ENCODE results near the gene TEX19.
"Not testable (repeated sequence)": the region's sequence is repeated elsewhere in the genome, so short reads cannot be mapped to it uniquely, and the experiment has no call there.

The TEX19 gene

DNA sequence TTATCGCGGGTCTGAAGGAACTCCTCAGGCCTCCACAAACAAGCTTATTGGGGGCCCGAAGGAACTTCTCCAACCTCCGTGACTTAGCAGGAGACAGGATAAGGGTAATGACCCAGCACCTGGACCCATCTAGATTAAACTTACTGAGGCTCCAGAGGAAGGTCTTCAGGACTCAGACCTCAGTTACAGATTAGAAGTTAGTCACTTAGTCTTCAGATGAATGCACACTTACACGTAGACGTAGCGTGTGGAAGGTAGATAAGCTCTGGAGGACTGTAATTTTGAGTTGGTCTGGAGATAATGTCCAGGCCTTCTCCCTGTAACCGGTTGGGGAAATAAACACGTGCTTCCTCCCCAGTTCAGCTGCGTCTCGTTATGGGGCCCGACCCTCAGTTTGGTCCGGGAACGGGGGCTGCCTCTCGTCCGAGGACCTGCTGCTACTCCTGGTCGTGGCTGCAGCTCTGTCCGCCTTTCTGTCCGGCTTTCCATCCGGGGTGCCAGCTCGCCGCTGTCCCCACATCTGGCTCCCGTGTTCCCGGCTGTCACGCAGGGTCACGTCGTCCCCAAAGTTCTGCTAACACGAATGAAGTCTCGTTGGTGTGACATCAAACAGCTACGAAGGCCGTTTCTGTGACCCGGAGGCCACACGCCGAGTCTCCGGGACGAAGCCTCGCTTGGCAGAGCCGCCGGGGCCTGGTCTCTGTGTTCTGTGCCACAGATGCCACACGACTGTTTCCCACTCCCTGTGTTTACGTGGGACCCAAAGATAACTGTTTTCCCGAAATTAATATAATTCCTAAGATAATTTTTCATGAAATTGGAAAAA, 13.7 kb upstream of the TEX19 start:
- no peaks in the 10 kb centered on the region for H3K4me1 ChIP-seq (ENCODE audit: insufficient read depth, low read length)
- no peaks in the 10 kb centered on the region for H3K36me3 ChIP-seq (ENCODE audit: insufficient read depth, low read length)
- H3K27me3 ChIP-seq (ENCODE audit: control insufficient read depth in 1 of 2, insufficient read depth in 2 of 2, low read length in 2 of 2), result no peaks in the 10 kb centered on the region
- no peaks in the 10 kb centered on the region for H3K9me3 ChIP-seq (ENCODE audit: low read length)
- H3K9ac ChIP-seq (ENCODE audit: low read length), result no peak overlapping the region
- H3K27ac ChIP-seq (ENCODE audit: low read depth, low read length), result no peak overlapping the region
- no peak overlapping the region for H3K4me3 ChIP-seq (ENCODE audit: low read depth in 1 of 2, low read length in 2 of 2)

DNA sequence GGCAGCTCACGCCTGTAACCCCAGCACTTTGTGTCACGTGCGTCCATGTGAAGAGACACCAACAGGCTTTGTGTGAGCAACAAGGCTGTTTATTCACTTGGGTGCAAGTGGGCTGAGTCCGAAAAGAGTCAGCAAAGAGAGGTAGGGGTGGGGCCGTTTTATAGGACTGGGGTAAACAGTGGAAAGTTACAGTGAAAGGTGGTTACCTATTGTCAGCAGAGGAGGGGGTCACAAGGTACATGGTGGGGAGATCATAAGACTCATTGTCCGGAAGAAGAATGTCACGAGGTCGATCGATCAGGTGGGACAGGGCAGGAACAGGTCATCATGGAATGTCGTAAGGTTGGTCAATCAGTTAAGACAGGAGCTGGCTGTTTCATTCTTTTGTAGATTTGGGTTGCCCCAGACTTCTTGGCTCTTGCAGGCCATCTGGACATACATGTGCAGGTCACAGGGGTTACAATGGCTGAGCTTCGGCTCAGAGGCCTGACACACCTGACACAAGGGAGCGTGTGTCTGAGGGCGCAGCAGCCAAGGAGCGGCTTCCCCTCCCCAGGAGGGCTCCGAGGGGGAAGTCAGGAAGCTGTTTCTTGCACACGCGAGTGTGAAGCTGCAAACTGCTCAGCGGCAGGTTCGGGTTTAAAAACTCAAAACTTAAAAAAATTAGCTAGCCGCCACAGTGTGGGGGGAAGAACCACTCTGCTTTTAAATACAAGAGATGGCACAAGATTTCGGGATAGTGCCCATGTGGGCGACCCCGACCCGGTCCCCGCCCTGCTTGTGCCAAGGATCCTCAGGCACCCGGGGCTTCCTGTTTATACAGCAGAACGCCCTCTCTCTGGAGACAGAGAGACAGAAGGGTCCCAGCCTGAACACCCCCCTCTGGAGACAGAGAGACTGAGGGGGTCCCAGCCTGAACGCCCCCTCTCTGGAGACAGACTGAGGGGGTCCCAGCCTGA, 12.4 kb upstream of the TEX19 start:
- no peak overlapping the region for H3K27ac ChIP-seq (ENCODE audit: low read depth, low read length)
- no peaks in the 10 kb centered on the region for H3K27me3 ChIP-seq (ENCODE audit: control insufficient read depth in 1 of 2, insufficient read depth in 2 of 2, low read length in 2 of 2)
- H3K9me3 ChIP-seq (ENCODE audit: low read length), result no peaks in the 10 kb centered on the region
- no peak overlapping the region for H3K4me3 ChIP-seq (ENCODE audit: low read depth in 1 of 2, low read length in 2 of 2)
- H3K4me1 ChIP-seq (ENCODE audit: insufficient read depth, low read length), result peaks cover under 1% of the 10 kb centered on the region
- H3K36me3 ChIP-seq (ENCODE audit: insufficient read depth, low read length), result no peaks in the 10 kb centered on the region
- no peak overlapping the region for H3K9ac ChIP-seq (ENCODE audit: low read length)

DNA sequence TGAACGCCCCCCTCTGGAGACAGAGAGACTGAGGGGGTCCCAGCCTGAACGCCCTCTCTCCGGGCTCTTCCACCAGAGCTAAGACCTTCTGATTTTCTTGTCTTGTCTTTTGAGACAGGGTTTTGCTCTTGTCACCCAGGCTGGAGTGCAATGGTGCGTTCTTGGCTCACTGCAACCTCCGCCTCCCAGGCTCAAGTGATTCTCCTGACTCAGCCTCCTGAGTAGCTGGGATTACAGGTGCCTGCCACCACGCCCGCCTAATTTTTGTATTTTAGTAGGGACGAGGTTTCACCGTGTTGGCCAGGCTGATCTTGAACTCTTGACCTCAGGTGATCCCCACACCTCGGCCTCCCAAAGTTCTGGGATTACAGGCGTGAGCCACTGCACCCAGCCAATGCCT, 11.1 kb upstream of the TEX19 start:
- H3K4me1 ChIP-seq (ENCODE audit: insufficient read depth, low read length); H3K4me3 ChIP-seq (ENCODE audit: low read depth in 1 of 2, low read length in 2 of 2); H3K27me3 ChIP-seq (ENCODE audit: control insufficient read depth in 1 of 2, insufficient read depth in 2 of 2, low read length in 2 of 2); H3K27ac ChIP-seq (ENCODE audit: low read depth, low read length); H3K9ac ChIP-seq (ENCODE audit: low read length); H3K9me3 ChIP-seq (ENCODE audit: low read length); H3K36me3 ChIP-seq (ENCODE audit: insufficient read depth, low read length): not testable (repeated sequence)

DNA sequence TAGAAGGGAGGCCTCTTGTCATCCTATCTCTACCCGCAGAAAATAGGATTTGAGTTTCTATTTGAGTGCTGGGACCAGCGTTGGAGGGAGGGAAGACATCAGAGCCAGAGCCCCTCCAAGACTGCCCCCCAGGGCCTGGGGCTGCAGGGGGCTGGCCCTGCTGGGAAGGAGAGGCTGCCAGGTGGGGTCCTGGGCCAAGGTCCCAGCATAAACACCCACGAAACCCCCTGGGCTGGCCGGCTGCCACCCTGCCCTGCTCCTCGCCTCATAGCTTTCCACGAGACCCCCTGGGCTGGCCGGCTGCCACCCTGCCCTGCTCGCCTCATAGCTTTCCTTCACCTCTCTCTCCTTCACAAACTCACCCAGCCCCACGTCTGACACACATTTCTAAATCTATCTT, 10.6 kb upstream of the TEX19 start:
- Histone ChIP-seq H3K4me3 (ENCODE audit: low read depth in 1 of 2, low read length in 2 of 2) (no peak overlapping the region), H3K9me3 (ENCODE audit: low read length) (no peaks in the 10 kb centered on the region), H3K27ac (ENCODE audit: low read depth, low read length) (no peak overlapping the region), H3K36me3 (ENCODE audit: insufficient read depth, low read length) (no peaks in the 10 kb centered on the region), H3K9ac (ENCODE audit: low read length) (no peak overlapping the region), H3K27me3 (ENCODE audit: control insufficient read depth in 1 of 2, insufficient read depth in 2 of 2, low read length in 2 of 2) (peaks cover 0 to 7% of the 10 kb centered on the region in 2 donors), H3K4me1 (ENCODE audit: insufficient read depth, low read length) (peaks cover 6% of the 10 kb centered on the region)

DNA sequence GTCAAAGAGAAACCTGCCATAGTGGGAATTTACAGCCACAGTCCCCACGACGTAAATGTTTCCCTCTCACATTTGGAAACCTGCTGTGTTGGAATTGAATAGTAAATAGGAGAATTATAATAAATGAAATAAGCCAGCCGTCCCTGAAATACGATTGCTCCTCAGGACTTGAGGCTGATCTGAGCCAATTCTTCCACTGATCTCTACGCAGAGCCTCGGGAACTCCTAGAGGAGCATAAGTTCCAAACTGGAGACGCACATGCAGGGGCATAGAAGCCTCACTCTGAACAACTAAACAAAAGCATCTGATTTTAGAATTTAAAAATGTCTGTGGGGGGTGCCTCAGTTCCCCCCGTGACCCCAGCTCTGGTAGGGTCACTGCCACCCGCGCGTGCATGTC, 10.2 kb upstream of the TEX19 start:
- Histone ChIP-seq H3K27ac (ENCODE audit: low read depth, low read length) (no peak overlapping the region), H3K27me3 (ENCODE audit: control insufficient read depth in 1 of 2, insufficient read depth in 2 of 2, low read length in 2 of 2) (peaks cover 0 to 10% of the 10 kb centered on the region in 2 donors), H3K36me3 (ENCODE audit: insufficient read depth, low read length) (no peaks in the 10 kb centered on the region), H3K9ac (ENCODE audit: low read length) (no peak overlapping the region), H3K4me1 (ENCODE audit: insufficient read depth, low read length) (peaks cover 6% of the 10 kb centered on the region), H3K4me3 (ENCODE audit: low read depth in 1 of 2, low read length in 2 of 2) (no peak overlapping the region), H3K9me3 (ENCODE audit: low read length) (no peaks in the 10 kb centered on the region)

DNA sequence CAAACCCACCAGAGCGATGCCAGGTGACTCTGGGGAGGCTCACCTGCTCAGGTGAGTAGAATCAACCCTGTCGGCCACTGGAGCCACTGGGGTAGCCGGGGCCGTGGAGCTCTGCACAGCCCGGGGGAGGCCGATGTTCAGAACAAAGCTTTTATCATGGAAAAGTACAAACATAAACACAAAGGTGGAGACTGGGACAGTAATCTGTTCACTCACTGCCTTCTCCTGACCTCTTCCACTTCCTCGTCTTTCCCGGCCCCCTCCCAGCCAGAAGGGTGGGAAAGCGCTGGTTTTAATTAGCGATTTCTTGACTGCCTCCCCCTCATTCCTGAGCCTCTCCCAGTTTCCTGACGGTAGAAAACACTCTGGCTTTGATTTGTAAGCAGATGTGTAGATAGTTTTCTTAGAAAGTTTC, 9.8 kb upstream of the TEX19 start:
- no peak overlapping the region for H3K9ac ChIP-seq (ENCODE audit: low read length)
- H3K27ac ChIP-seq (ENCODE audit: low read depth, low read length), result no peak overlapping the region
- H3K4me1 ChIP-seq (ENCODE audit: insufficient read depth, low read length), result peaks cover 6% of the 10 kb centered on the region
- H3K27me3 ChIP-seq (ENCODE audit: control insufficient read depth in 1 of 2, insufficient read depth in 2 of 2, low read length in 2 of 2), result peaks cover 0 to 10% of the 10 kb centered on the region in 2 donors
- H3K4me3 ChIP-seq (ENCODE audit: low read depth in 1 of 2, low read length in 2 of 2), result no peak overlapping the region
- H3K36me3 ChIP-seq (ENCODE audit: insufficient read depth, low read length), result no peaks in the 10 kb centered on the region
- no peaks in the 10 kb centered on the region for H3K9me3 ChIP-seq (ENCODE audit: low read length)

DNA sequence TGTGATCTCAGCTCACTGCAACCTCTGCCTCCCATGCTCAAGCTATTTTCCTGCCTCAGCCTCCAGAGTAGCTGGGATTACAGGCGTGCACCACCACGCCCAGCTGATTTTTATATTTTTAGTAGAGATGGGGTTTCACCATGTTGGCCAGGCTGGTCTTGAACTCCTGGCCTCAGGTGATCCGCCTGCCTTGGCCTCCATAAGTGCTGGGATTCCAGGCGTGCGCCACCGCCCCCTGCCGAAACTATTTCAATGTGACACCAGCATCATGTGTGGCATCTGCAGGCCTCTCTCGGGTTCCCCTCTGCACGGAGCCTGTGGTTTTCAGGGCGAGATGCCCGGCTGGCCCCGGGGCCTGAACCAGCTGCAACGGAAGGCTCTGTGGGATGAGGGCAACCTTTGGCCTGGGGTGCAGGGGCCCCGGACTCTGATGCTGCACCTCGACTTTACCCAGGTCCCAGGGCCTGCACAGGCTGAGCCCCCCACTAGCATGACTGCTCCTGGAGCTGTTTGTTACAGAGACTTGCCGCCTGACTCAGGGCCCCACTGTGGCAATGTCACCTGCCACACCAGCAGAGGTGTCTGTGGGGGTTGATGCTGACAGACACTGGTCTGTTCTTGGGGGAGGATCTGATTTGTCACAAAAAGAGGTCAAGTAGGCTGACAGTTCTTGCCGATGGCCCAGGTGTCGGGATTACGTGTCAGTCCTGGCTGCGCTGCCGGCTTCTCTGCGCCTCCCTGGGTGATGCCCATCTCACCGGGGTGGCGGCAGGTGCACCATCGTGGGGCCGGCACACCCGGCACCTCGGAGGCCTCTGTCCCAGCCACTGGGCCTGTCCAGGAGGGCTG, 8.6 kb upstream of the TEX19 start:
- Histone ChIP-seq H3K27ac (ENCODE audit: low read depth, low read length) (no peak overlapping the region), H3K27me3 (ENCODE audit: control insufficient read depth in 1 of 2, insufficient read depth in 2 of 2, low read length in 2 of 2) (peaks cover 0 to 10% of the 10 kb centered on the region in 2 donors), H3K4me1 (ENCODE audit: insufficient read depth, low read length) (peaks cover 6% of the 10 kb centered on the region), H3K9me3 (ENCODE audit: low read length) (no peaks in the 10 kb centered on the region), H3K9ac (ENCODE audit: low read length) (no peak overlapping the region), H3K4me3 (ENCODE audit: low read depth in 1 of 2, low read length in 2 of 2) (no peak overlapping the region), H3K36me3 (ENCODE audit: insufficient read depth, low read length) (no peaks in the 10 kb centered on the region)

DNA sequence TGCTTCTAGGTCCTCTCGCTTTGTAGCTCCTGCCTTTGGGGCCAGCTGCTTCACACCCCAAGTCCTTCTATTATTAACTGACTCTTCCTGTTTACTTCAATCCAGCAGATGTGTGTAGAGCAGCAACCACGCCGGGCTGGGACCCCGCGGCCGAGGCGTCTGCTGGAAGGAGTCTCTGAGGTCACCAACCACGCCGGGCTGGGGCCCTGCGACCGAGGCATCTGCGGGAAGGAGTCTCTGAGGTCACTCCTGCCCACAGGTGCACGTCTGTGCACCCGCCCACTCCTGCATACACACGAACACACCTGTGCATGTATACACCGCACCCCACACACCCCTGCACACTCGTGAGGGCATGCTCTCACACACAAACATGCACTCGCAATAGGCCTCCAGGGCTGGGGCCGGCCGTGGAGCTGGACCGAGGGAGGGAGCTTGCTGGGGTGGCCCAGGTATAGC, 7.8 kb upstream of the TEX19 start:
- Histone ChIP-seq H3K36me3 (ENCODE audit: insufficient read depth, low read length) (no peaks in the 10 kb centered on the region), H3K9ac (ENCODE audit: low read length) (no peak overlapping the region), H3K27me3 (ENCODE audit: control insufficient read depth in 1 of 2, insufficient read depth in 2 of 2, low read length in 2 of 2) (peaks cover 0 to 12% of the 10 kb centered on the region in 2 donors), H3K27ac (ENCODE audit: low read depth, low read length) (no peak overlapping the region), H3K9me3 (ENCODE audit: low read length) (no peaks in the 10 kb centered on the region), H3K4me1 (ENCODE audit: insufficient read depth, low read length) (peaks cover 12% of the 10 kb centered on the region), H3K4me3 (ENCODE audit: low read depth in 1 of 2, low read length in 2 of 2) (no peak overlapping the region)

DNA sequence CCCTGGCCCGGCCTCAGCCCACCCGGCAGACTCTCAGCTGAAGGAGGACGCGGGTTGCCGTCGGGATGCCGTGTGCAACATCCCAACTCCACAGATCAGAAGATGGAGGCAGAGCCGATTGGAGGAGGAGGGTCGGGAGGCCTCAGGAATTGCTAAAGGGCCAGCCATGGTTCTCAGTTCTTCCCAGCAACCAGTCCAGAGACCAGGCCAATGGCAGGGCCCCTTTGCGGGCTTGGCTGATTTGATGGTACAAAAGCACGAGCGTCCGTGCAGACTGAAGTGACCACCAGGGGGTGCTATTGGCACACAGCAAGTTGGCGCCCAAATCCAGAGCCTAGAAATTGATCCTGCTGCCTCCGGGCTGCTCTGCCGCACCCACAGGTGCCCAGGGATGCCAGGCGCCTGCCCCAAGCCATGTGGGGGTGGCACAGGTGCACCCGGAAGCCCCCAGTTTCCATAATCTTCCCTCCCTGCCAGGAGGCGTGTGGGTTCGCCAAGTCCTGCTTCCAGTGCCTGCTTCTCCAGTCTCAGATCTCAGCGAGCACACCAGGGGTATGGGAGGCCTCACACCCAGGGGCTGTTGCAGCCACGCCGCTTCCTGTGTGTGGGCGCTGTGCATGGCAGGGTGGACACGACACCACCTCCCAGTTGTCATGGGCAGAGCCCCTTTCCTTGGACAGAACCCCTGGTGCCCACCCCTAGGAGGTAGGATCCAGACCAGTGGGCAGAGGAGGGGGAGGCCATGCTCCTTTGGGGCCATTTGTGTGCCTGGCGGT, 7.1 kb upstream of the TEX19 start:
- peaks cover 0 to 18% of the 10 kb centered on the region in 2 donors for H3K27me3 ChIP-seq (ENCODE audit: control insufficient read depth in 1 of 2, insufficient read depth in 2 of 2, low read length in 2 of 2)
- no peaks in the 10 kb centered on the region for H3K9me3 ChIP-seq (ENCODE audit: low read length)
- H3K4me1 ChIP-seq (ENCODE audit: insufficient read depth, low read length), result peaks cover 12% of the 10 kb centered on the region
- no peak overlapping the region for H3K4me3 ChIP-seq (ENCODE audit: low read depth in 1 of 2, low read length in 2 of 2)
- H3K27ac ChIP-seq (ENCODE audit: low read depth, low read length), result no peak overlapping the region
- H3K36me3 ChIP-seq (ENCODE audit: insufficient read depth, low read length), result no peaks in the 10 kb centered on the region
- no peak overlapping the region for H3K9ac ChIP-seq (ENCODE audit: low read length)

DNA sequence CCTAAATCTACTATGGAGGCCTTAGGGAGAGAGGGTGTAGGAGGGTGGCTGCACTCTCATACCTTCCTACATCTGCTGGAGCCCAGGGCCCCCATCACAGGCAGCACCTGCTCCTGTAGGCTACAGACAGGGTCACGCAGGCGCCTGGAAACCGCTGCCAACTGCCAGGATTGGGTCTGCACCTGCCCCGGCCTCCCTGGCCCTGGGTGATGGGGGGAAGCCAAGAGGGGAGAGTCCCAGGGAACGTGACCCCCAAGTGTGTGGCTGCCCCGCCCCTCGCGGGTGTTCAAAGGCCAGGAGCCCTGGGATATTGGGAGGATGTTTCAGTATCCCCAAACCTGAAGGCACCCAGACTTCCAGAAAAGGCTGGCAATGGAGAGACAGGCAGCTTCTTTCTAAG, 5.6 kb upstream of the TEX19 start:
- Histone ChIP-seq H3K4me3 (ENCODE audit: low read depth in 1 of 2, low read length in 2 of 2) (no peak overlapping the region), H3K4me1 (ENCODE audit: insufficient read depth, low read length) (peaks cover 12% of the 10 kb centered on the region), H3K27ac (ENCODE audit: low read depth, low read length) (no peak overlapping the region), H3K9ac (ENCODE audit: low read length) (no peak overlapping the region), H3K36me3 (ENCODE audit: insufficient read depth, low read length) (no peaks in the 10 kb centered on the region), H3K9me3 (ENCODE audit: low read length) (no peaks in the 10 kb centered on the region), H3K27me3 (ENCODE audit: control insufficient read depth in 1 of 2, insufficient read depth in 2 of 2, low read length in 2 of 2) (peaks cover 0 to 33% of the 10 kb centered on the region in 2 donors)

All from muscle layer of colon (tissue), 2 donors.